RKO (cell line): Measurements from ENCODE around the gene ZNF416.

ENCODE experiments used
- DNase-seq: peaks from one replicate; pipeline ENCODE4 v3.0.0-alpha.2; 2016; ENCODE audit warnings: low spot score

Gene ZNF416

GRCh38 chr19:57578487-57579205, at the start of gene ZNF416:
TSS of gene ZNF416 (minus strand) at chr19:57578911. CDS start at chr19:57578704, 207 bp downstream.
- peak; percentile 98 for DNase-seq

GRCh38 chr19:57623091-57623490, 44.4 kb upstream of the ZNF416 start:
- DNase-seq = no peak

- no peak for DNase-seq
Measured at GRCh38 chr19:57620673-57621348, 42.1 kb upstream of the ZNF416 start.

- no peak for DNase-seq
Measured at GRCh38 chr19:57615346-57615745, 36.6 kb upstream of the ZNF416 start.

GRCh38 chr19:57613941-57614743, 35.4 kb upstream of the ZNF416 start, which contains the start of gene ZNF134:
TSS of gene ZNF134 (plus strand) at chr19:57614242. CDS start at chr19:57619469, 5,227 bp downstream.
- no peak for DNase-seq

- no peak for DNase-seq
Measured at GRCh38 chr19:57611113-57611512, 32.4 kb upstream of the ZNF416 start.

- DNase-seq = no peak
Measured at GRCh38 chr19:57606931-57607330, 28.2 kb upstream of the ZNF416 start.

GRCh38 chr19:57599761-57600383, 21.2 kb upstream of the ZNF416 start, which contains the start of gene ZNF530:
TSS of gene ZNF530 (plus strand) at chr19:57599885. CDS start at chr19:57604346, 4,461 bp downstream.
- DNase-seq = no peak

- no peak for DNase-seq
Measured at GRCh38 chr19:57599377-57599760, 20.7 kb upstream of the ZNF416 start.

- DNase-seq = peak; percentile 86
Measured at GRCh38 chr19:57587529-57587928, 8.8 kb upstream of the ZNF416 start.

GRCh38 chr19:57583521-57584416, 5.1 kb upstream of the ZNF416 start, which contains the start of gene ZIK1:
TSS of gene ZIK1 (plus strand) at chr19:57584145. CDS start at chr19:57584357, 212 bp downstream.
- no peak for DNase-seq

GRCh38 chr19:57583104-57583520, 4.4 kb upstream of the ZNF416 start:
- DNase-seq = no peak

GRCh38 chr19:57576661-57577060, 2.0 kb downstream of the ZNF416 start:
- no peak for DNase-seq

GRCh38 chr19:57572415-57572947, 6.2 kb downstream of the ZNF416 start:
- DNase-seq = no peak

GRCh38 chr19:57570707-57571106, 8.0 kb downstream of the ZNF416 start:
- DNase-seq = no peak

GRCh38 chr19:57566396-57567265, 12.1 kb downstream of the ZNF416 start:
- no peak for DNase-seq

GRCh38 chr19:57563547-57563946, 15.2 kb downstream of the ZNF416 start:
- no peak for DNase-seq

- DNase-seq = peak; percentile 90
Measured at GRCh38 chr19:57560049-57560491, 18.6 kb downstream of the ZNF416 start.

- DNase-seq = peak; percentile 86
Measured at GRCh38 chr19:57559404-57560025, 19.2 kb downstream of the ZNF416 start, which contains the start of gene ZNF550. TSS of gene ZNF550 (minus strand) at chr19:57559863. CDS start at chr19:57559682, 181 bp downstream.
